H1 (cell line): ENCODE measurements around the gene IL9R. TPM values are rescaled to one million over a fixed set of nuclear protein-coding genes. Genes with fewer than 3 reads are reported as not detected.

ENCODE experiments used
- HDAC6 ChIP-seq: IDR thresholded peaks from one replicate; pipeline ENCODE4 v1.7.1; 2012; ENCODE audit warnings: low read depth, mild to moderate bottlenecking, inconsistent platforms, low read length, moderate library complexity
- polyA plus RNA-seq, 7 experiments: library from polyadenylated mRNA; depleted of rRNA in 3 of 7; stranded (reverse) in 5 of 7; unstranded in 2 of 7; fragments of >200 nt in 5 of 7; fragments of 200-250 nt in 2 of 7; gene quantifications; 1 replicate in 5 of 7; 2 replicates in 1 of 7; 4 replicates in 1 of 7; pipeline versions ENCODE4 v1.2.1 to v1.2.3, GENCODE V29; 2011 to 2013; ENCODE audit warnings: missing spikeins in 2 of 7, mixed read lengths in 2 of 7
- total RNA-seq: library from RNA; stranded (reverse); fragmentation: NEBNext Ultra II Directional; extraction: Animal tissue kit (Norgen Biotek cat#: 25700); gene quantifications from 2 replicates; pipeline ENCODE4 v1.2.1, GENCODE V29; 2021

Gene IL9R
- total and polyA plus RNA-seq, 2 of the 8 experiments (the other 6 are each of a cell fraction or from before 2014, with no cell fraction given), result 0.14 to 0.28 TPM

GRCh38 chrX:156001001-156001666, 3.6 kb downstream of the IL9R start (continued):
- no peak for TF ChIP-seq HDAC6
